H9 (cell line): ENCODE data around the gene DOCK10. TPM values are rescaled to one million over a fixed set of nuclear protein-coding genes. Genes with fewer than 3 reads are reported as not detected.

Experiments used
- DNase-seq: peaks from one replicate; pipeline ENCODE4 v3.0.0-alpha.2; 2017
- H2AFZ ChIP-seq: one replicate; pipeline ENCODE4 v1.6.1; 2013; ENCODE audit warnings: mild to moderate bottlenecking, low read length, control low read depth, moderate library complexity
- H2AK5ac ChIP-seq: 2 replicates; pipeline ENCODE4 v1.6.1; 2013; ENCODE audit warnings: low read length, control low read depth, mixed read lengths; ENCODE audit not compliant: insufficient read length
- H2BK120ac ChIP-seq: one replicate; pipeline ENCODE4 v1.6.1; 2013; ENCODE audit warnings: low read depth, mild to moderate bottlenecking, low read length, control low read depth, inconsistent platforms; ENCODE audit not compliant: poor library complexity, severe bottlenecking
- H2BK12ac ChIP-seq: 2 replicates; pipeline ENCODE4 v1.6.1; 2013; ENCODE audit warnings: low read length, control low read depth, mixed read lengths, low read depth; ENCODE audit not compliant: insufficient read length
- H2BK15ac ChIP-seq: 2 replicates; pipeline ENCODE4 v1.6.1; 2013; ENCODE audit warnings: low read depth, low read length, control low read depth
- H2BK20ac ChIP-seq: one replicate; pipeline ENCODE4 v1.6.1; 2013; ENCODE audit warnings: low read depth, mild to moderate bottlenecking, low read length, control low read depth, inconsistent platforms; ENCODE audit not compliant: poor library complexity, severe bottlenecking
- H2BK5ac ChIP-seq: 2 replicates; pipeline ENCODE4 v1.6.1; 2013; ENCODE audit warnings: low read length, control low read depth, mixed read lengths; ENCODE audit not compliant: insufficient read length
- H3K14ac ChIP-seq: 2 replicates; pipeline ENCODE4 v1.6.1; 2013; ENCODE audit warnings: low read length, control low read depth; ENCODE audit not compliant: insufficient read depth
- H3K18ac ChIP-seq: 2 replicates; pipeline ENCODE4 v1.6.1; 2013; ENCODE audit warnings: low read depth, mild to moderate bottlenecking, mixed read lengths, low read length, control low read depth; ENCODE audit not compliant: insufficient read length
- H3K23ac ChIP-seq: 2 replicates; pipeline ENCODE4 v1.6.1; 2013; ENCODE audit warnings: low read length, control low read depth, mixed read lengths, low read depth; ENCODE audit not compliant: insufficient read length
- H3K23me2 ChIP-seq: 2 replicates; pipeline ENCODE4 v1.6.1; 2013; ENCODE audit warnings: low read depth, mild to moderate bottlenecking, mixed read lengths, low read length, control low read depth; ENCODE audit not compliant: insufficient read length, poor library complexity, severe bottlenecking
- H3K27ac ChIP-seq: 2 replicates; pipeline ENCODE4 v1.5.1; 2013; ENCODE audit warnings: low read length, control low read depth, mixed read lengths, low read depth; ENCODE audit not compliant: insufficient read length
- H3K27me3 ChIP-seq: 2 replicates; pipeline ENCODE4 v1.6.1; 2013; ENCODE audit warnings: low read length, control low read depth, inconsistent platforms; ENCODE audit not compliant: insufficient read depth
- H3K4ac ChIP-seq: 2 replicates; pipeline ENCODE4 v1.6.1; 2013; ENCODE audit warnings: low read depth, mild to moderate bottlenecking, control low read depth, inconsistent platforms, low read length, moderate library complexity
- H3K4me1 ChIP-seq: 2 replicates; pipeline ENCODE4 v1.6.1; 2013; ENCODE audit warnings: low read length, control low read depth, inconsistent platforms; ENCODE audit not compliant: insufficient read depth
- H3K4me2 ChIP-seq: 2 replicates; pipeline ENCODE4 v1.6.1; 2013; ENCODE audit warnings: low read length, control low read depth, mixed read lengths; ENCODE audit not compliant: insufficient read length, insufficient read depth
- H3K56ac ChIP-seq: 2 replicates; pipeline ENCODE4 v1.6.1; 2013; ENCODE audit warnings: low read depth, mild to moderate bottlenecking, mixed read lengths, low read length, control low read depth; ENCODE audit not compliant: insufficient read length
- H3K79me1 ChIP-seq: 2 replicates; pipeline ENCODE4 v1.6.1; 2013; ENCODE audit warnings: low read depth, mild to moderate bottlenecking, moderate library complexity, low read length, control low read depth, inconsistent platforms; ENCODE audit not compliant: insufficient read depth, poor library complexity, severe bottlenecking
- H3K79me2 ChIP-seq: 2 replicates; pipeline ENCODE4 v1.6.1; 2013; ENCODE audit warnings: low read length, control low read depth, inconsistent platforms; ENCODE audit not compliant: insufficient read depth
- H3K9ac ChIP-seq: 2 replicates; pipeline ENCODE4 v1.6.1; 2013; ENCODE audit warnings: low read length, control low read depth, mixed read lengths; ENCODE audit not compliant: insufficient read length; ENCODE audit errors: extremely low read depth
- H3K9me3 ChIP-seq: one replicate; pipeline ENCODE4 v1.6.1; 2013; ENCODE audit warnings: low read depth, low read length, inconsistent platforms; ENCODE audit not compliant: control insufficient read depth
- H3T11ph ChIP-seq: one replicate; pipeline ENCODE4 v1.6.1; 2013; ENCODE audit warnings: mild to moderate bottlenecking, low read length, control low read depth, inconsistent platforms
- H4K20me1 ChIP-seq: one replicate; pipeline ENCODE4 v1.6.1; 2013; ENCODE audit not compliant: control insufficient read depth, insufficient read length, insufficient read depth
- H4K5ac ChIP-seq: 2 replicates; pipeline ENCODE4 v1.6.1; 2013; ENCODE audit warnings: low read depth, mild to moderate bottlenecking, mixed read lengths, low read length, control low read depth; ENCODE audit not compliant: insufficient read length
- H4K8ac ChIP-seq: replicated peaks from 2 replicates; pipeline ENCODE4 v1.6.1; 2013; ENCODE audit warnings: low read length, control low read depth, mixed read lengths, low read depth; ENCODE audit not compliant: insufficient read length
- H4K91ac ChIP-seq: 2 replicates; pipeline ENCODE4 v1.6.1; 2013; ENCODE audit warnings: low read depth, mild to moderate bottlenecking, moderate library complexity, mixed read lengths, low read length, control low read depth; ENCODE audit not compliant: insufficient read length
- H3K27ac Mint-ChIP-seq, 3 experiments: 2 replicates in 2 of 3; 3 replicates in 1 of 3; pipeline ENCODE4 v1.8.0; 2020 to 2021; ENCODE audit warnings: mixed read lengths in 3 of 3, mild to moderate bottlenecking in 1 of 3, moderate library complexity in 1 of 3
- H3K27me3 Mint-ChIP-seq: 2 replicates; pipeline ENCODE4 v1.8.0; 2021; ENCODE audit warnings: low read depth, mild to moderate bottlenecking, moderate library complexity, mixed read lengths
- H3K36me3 Mint-ChIP-seq, 3 experiments: 2 replicates in 2 of 3; 3 replicates in 1 of 3; pipeline ENCODE4 v1.8.0; 2020 to 2021; ENCODE audit warnings: low read depth in 3 of 3, mixed read lengths in 3 of 3; ENCODE audit not compliant: insufficient read depth in 1 of 3
- H3K4me1 Mint-ChIP-seq, 2 experiments: 2 replicates each; pipeline ENCODE4 v1.8.0; 2020; ENCODE audit warnings: mixed read lengths in 2 of 2
- H3K4me3 Mint-ChIP-seq, 2 experiments: 2 replicates in 1 of 2; 3 replicates in 1 of 2; pipeline ENCODE4 v1.8.0; 2020 to 2021; ENCODE audit warnings: mild to moderate bottlenecking in 2 of 2, mixed read lengths in 2 of 2, moderate library complexity in 1 of 2
- H3K9me3 Mint-ChIP-seq, 2 experiments: 2 replicates in 1 of 2; 3 replicates in 1 of 2; pipeline ENCODE4 v1.8.0; 2020; ENCODE audit warnings: mild to moderate bottlenecking in 2 of 2, mixed read lengths in 2 of 2, moderate library complexity in 1 of 2
- whole genome bisulfite sequencing: extraction: QIAGEN DNeasy Blood & Tissue Kit; methylation state at CpG from one replicate; pipeline ENCODE4 v1.1.7; 2013; ENCODE audit warnings: missing lambda C conversion rate, low lambda C conversion rate, mixed read lengths; ENCODE audit not compliant: insufficient read length; ENCODE audit errors: extremely low coverage; 5-methylcytosine and 5-hydroxymethylcytosine counted together
- total RNA-seq: library from RNA; stranded (reverse); gene quantifications from 2 replicates; pipeline ENCODE4 v1.2.1, GENCODE V29; 2021
- TF ChIP-seq, protein P1 (sequence below): fragments of 200-600 bp; sonication (generic); conservative IDR thresholded peaks from 3 replicates; pipeline ENCODE4 v1.8.0; 2021; ENCODE audit warnings: antibody characterized with exemption, mild to moderate bottlenecking

Gene DOCK10
- total RNA-seq, 1 experiment from 2014 or later = 0.79 TPM

DNA sequence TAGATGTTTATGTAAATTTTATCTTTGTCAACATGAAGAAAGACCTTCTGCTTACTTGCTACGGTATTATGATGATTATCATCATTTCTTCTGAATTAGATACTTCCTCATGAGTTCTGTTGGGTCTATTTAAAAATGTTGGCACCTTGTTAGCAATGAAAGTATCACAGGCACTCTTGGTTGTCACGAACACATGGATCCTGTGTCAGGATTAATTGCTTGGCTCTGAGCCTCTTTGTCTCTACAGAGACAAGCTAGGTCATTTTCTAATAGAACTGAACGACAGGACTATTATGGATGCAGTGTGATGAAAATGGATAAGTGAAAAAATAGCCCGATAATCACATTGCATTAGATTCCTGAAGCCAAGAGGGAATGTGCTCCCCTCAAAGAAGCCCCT, 110.3 kb downstream of the DOCK10 start:
- Histone ChIP-seq H3T11ph (no peak overlapping the region), H3K27me3 (no peaks in the 10 kb centered on the region), H3K18ac (no peak overlapping the region), H2BK5ac (no peak overlapping the region), H4K8ac (no peak overlapping the region), H4K91ac (no peak overlapping the region), H3K23me2 (no peaks in the 10 kb centered on the region), H2BK15ac (no peak overlapping the region), H2BK20ac (no peak overlapping the region), H4K5ac (no peak overlapping the region), H3K79me1 (no peaks in the 10 kb centered on the region), H3K9me3 (no peaks in the 10 kb centered on the region), H2BK12ac (no peak overlapping the region), H2BK120ac (no peak overlapping the region), H3K4ac (no peak overlapping the region), H2AFZ (no peak overlapping the region), H3K4me2 (no peak overlapping the region), H3K9ac (no peak overlapping the region), H3K27ac (no peak overlapping the region), H3K79me2 (no peaks in the 10 kb centered on the region), H3K14ac (no peak overlapping the region), H3K4me1 (peaks cover 4% of the 10 kb centered on the region; the same call in 1 of the 2 replicates), H2AK5ac (no peak overlapping the region), H3K56ac (no peak overlapping the region), H3K23ac (no peak overlapping the region), H4K20me1 (no peaks in the 10 kb centered on the region)
- Mint-ChIP-seq H3K27me3 (no peaks in the 10 kb centered on the region), H3K9me3 (no peaks in the 10 kb centered on the region), H3K4me3 (no peak overlapping the region), H3K27ac (no peak overlapping the region), H3K36me3 (no peaks in the 10 kb centered on the region), H3K4me1 (peaks cover 25 to 28% of the 10 kb centered on the region in 2 experiments)
- TF ChIP-seq, protein P1, sequence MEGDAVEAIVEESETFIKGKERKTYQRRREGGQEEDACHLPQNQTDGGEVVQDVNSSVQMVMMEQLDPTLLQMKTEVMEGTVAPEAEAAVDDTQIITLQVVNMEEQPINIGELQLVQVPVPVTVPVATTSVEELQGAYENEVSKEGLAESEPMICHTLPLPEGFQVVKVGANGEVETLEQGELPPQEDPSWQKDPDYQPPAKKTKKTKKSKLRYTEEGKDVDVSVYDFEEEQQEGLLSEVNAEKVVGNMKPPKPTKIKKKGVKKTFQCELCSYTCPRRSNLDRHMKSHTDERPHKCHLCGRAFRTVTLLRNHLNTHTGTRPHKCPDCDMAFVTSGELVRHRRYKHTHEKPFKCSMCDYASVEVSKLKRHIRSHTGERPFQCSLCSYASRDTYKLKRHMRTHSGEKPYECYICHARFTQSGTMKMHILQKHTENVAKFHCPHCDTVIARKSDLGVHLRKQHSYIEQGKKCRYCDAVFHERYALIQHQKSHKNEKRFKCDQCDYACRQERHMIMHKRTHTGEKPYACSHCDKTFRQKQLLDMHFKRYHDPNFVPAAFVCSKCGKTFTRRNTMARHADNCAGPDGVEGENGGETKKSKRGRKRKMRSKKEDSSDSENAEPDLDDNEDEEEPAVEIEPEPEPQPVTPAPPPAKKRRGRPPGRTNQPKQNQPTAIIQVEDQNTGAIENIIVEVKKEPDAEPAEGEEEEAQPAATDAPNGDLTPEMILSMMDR = no peak
- no peak for DNase-seq
- no CpG with 5 or more reads among the region's 4 CpGs for WGBS
